CD14-positive monocyte (primary cell): ENCODE measurements around the gene STRIP1. TPM values are rescaled to one million over a fixed set of nuclear protein-coding genes. Genes with fewer than 3 reads are reported as not detected.

Source experiments
- DNase-seq, 3 donors: peaks; one replicate each; pipeline ENCODE4 v3.0.0-alpha.2; 2011 to 2022
- H2AFZ ChIP-seq: 2 replicates; pipeline ENCODE4 v1.6.0; 2012; ENCODE audit warnings: mild to moderate bottlenecking, low read depth, low read length, inconsistent platforms; ENCODE audit not compliant: insufficient read depth, poor library complexity, severe bottlenecking
- H3K27ac ChIP-seq, 2 donors: 1 replicate in 1 of 2; 2 replicates in 1 of 2; pipeline ENCODE4 v1.5.1; 2012 to 2013; ENCODE audit warnings: low read length in 2 of 2, control low read depth in 1 of 2, inconsistent platforms in 1 of 2, low read depth in 1 of 2, mild to moderate bottlenecking in 1 of 2
- H3K27me3 ChIP-seq, 2 donors: one replicate each; pipeline versions ENCODE4 v1.6.0 to v1.6.1; 2011 to 2013; ENCODE audit warnings: low read length in 2 of 2; ENCODE audit not compliant: control insufficient read depth in 2 of 2, insufficient read depth in 2 of 2
- H3K36me3 ChIP-seq, 2 donors: replicated peaks in 1 of 2; 1 replicate in 1 of 2; 2 replicates in 1 of 2; pipeline versions ENCODE4 v1.5.1 to v1.6.1; 2012 to 2013; ENCODE audit warnings: low read length in 2 of 2, control low read depth in 1 of 2, inconsistent platforms in 1 of 2, mild to moderate bottlenecking in 1 of 2; ENCODE audit not compliant: insufficient read depth in 2 of 2, control insufficient read depth in 1 of 2
- H3K4me1 ChIP-seq, 2 donors: 1 replicate in 1 of 2; 2 replicates in 1 of 2; pipeline versions ENCODE4 v1.5.1 to v1.6.1; 2012 to 2013; ENCODE audit warnings: low read length in 2 of 2, control low read depth in 1 of 2, inconsistent platforms in 1 of 2, mild to moderate bottlenecking in 1 of 2, moderate library complexity in 1 of 2; ENCODE audit not compliant: insufficient read depth in 2 of 2, control insufficient read depth in 1 of 2
- H3K4me2 ChIP-seq: replicated peaks from 2 replicates; pipeline ENCODE3; 2012; ENCODE audit warnings: low read length, moderate library complexity, mild to moderate bottlenecking; ENCODE audit not compliant: poor library complexity, severe bottlenecking; ENCODE audit errors: extremely low read depth
- H3K4me3 ChIP-seq, 3 experiments: fragments of 200-600 bp in 1 of 3; sonication (generic) in 1 of 3; replicated peaks in 1 of 3; 1 replicate in 2 of 3; 2 replicates in 1 of 3; pipeline ENCODE4 v1.5.1; 2011 to 2013; ENCODE audit warnings: low read length in 3 of 3, mild to moderate bottlenecking in 3 of 3, control low read depth in 2 of 3, low read depth in 2 of 3, inconsistent platforms in 1 of 3, moderate library complexity in 1 of 3
- H3K79me2 ChIP-seq: 2 replicates; pipeline ENCODE4 v1.6.0; 2012; ENCODE audit warnings: mild to moderate bottlenecking, control low read depth, inconsistent platforms, low read length, moderate library complexity; ENCODE audit not compliant: insufficient read depth
- H3K9ac ChIP-seq: 2 replicates; pipeline ENCODE4 v1.6.0; 2017; ENCODE audit warnings: low read length, mild to moderate bottlenecking; ENCODE audit not compliant: insufficient read depth, poor library complexity, severe bottlenecking
- H3K9me3 ChIP-seq, 2 donors: replicated peaks in 1 of 2; 1 replicate in 1 of 2; 2 replicates in 1 of 2; pipeline versions ENCODE4 v1.5.1 to v1.6.1; 2012 to 2013; ENCODE audit warnings: low read length in 2 of 2, control low read depth in 1 of 2; ENCODE audit not compliant: control insufficient read depth in 1 of 2, insufficient read depth in 1 of 2
- H4K20me1 ChIP-seq: 2 replicates; pipeline ENCODE4 v1.6.0; 2012; ENCODE audit warnings: mild to moderate bottlenecking, low read length, control low read depth, moderate library complexity; ENCODE audit not compliant: insufficient read depth
- H3K27ac Mint-ChIP-seq, 7 donors: one replicate each; pipeline ENCODE4 v1.8.0; 2020; ENCODE audit warnings: mild to moderate bottlenecking in 7 of 7, mixed read lengths in 7 of 7, moderate library complexity in 6 of 7, inconsistent platforms in 2 of 7
- H3K27me3 Mint-ChIP-seq, 3 donors: one replicate each; pipeline ENCODE4 v1.8.0; 2021 to 2022; ENCODE audit warnings: low read depth in 3 of 3, mild to moderate bottlenecking in 3 of 3, mixed read lengths in 3 of 3, moderate library complexity in 3 of 3, inconsistent platforms in 1 of 3
- H3K36me3 Mint-ChIP-seq, 2 donors: one replicate each; pipeline ENCODE4 v1.8.0; 2020; ENCODE audit warnings: mixed read lengths in 2 of 2, inconsistent platforms in 1 of 2, mild to moderate bottlenecking in 1 of 2
- H3K4me1 Mint-ChIP-seq: one replicate; pipeline ENCODE4 v1.8.0; 2020; ENCODE audit warnings: mild to moderate bottlenecking, mixed read lengths
- H3K4me3 Mint-ChIP-seq, 2 donors: one replicate each; pipeline ENCODE4 v1.8.0; 2020; ENCODE audit warnings: mild to moderate bottlenecking in 2 of 2, mixed read lengths in 2 of 2, moderate library complexity in 1 of 2
- H3K9me3 Mint-ChIP-seq, 7 donors: one replicate each; pipeline ENCODE4 v1.8.0; 2020 to 2022; ENCODE audit warnings: mixed read lengths in 7 of 7, mild to moderate bottlenecking in 6 of 7, moderate library complexity in 6 of 7, inconsistent platforms in 2 of 7
- WGBS: methylation state at CpG from one replicate; pipeline ENCODE4 v1.1.5; 2013; ENCODE audit warnings: missing lambda C conversion rate; ENCODE audit not compliant: insufficient coverage; 5-methylcytosine and 5-hydroxymethylcytosine counted together
- intact Hi-C, 2 donors: fragments of 100-400 bp; cut with micrococcal nuclease; formaldehyde crosslinking; loops; one replicate each; pipeline versions ENCODE4 v1.15.0 to v1.15.1; 2023
- polyA plus RNA-seq, 3 donors: library from polyadenylated mRNA; depleted of rRNA in 1 of 3; unstranded in 2 of 3; stranded (reverse) in 1 of 3; fragments of 300-500 nt in 2 of 3; fragments of >200 nt in 1 of 3; fragmentation: Illumina TruSeq in 2 of 3; gene quantifications; 1 replicate in 2 of 3; 2 replicates in 1 of 3; pipeline ENCODE4 v1.2.3, GENCODE V29; 2012 to 2021
- TF ChIP-seq, protein P1 (sequence below): fragments of 200-600 bp; IDR thresholded peaks from one replicate; pipeline ENCODE4 v1.8.0; 2022; ENCODE audit warnings: antibody characterized with exemption, mild to moderate bottlenecking

STRIP1 gene
- polyA plus RNA-seq, 3 donors, result 8.9 to 33.6 (median 11.0) TPM

- Histone ChIP-seq H3K36me3 (peaks cover 62 to 78% of the 10 kb centered on the region in 2 donors), H3K9ac (no peak overlapping the region), H3K4me2 (no peak overlapping the region), H3K27ac (no peak overlapping the region), H4K20me1 (peaks cover 31% of the 10 kb centered on the region), H3K79me2 (no peaks in the 10 kb centered on the region), H3K27me3 (no peaks in the 10 kb centered on the region), H3K4me3 (no peak overlapping the region), H3K9me3 (no peaks in the 10 kb centered on the region), H2AFZ (no peak overlapping the region), H3K4me1 (peaks cover 10 to 11% of the 10 kb centered on the region in 2 donors)
- Mint-ChIP-seq H3K27me3 (peaks cover 0 to 2% (median 0%) of the 10 kb centered on the region in 3 donors), H3K9me3 (no peaks in the 10 kb centered on the region), H3K4me3 (no peak overlapping the region), H3K4me1 (peaks cover 10% of the 10 kb centered on the region), H3K27ac (no peak overlapping the region), H3K36me3 (peaks cover 85 to 93% of the 10 kb centered on the region in 2 donors)
- no peak for DNase-seq
- intact Hi-C loops, result loop anchor here in 1 of 2 donors (5.0 kb wide), 1 partner anchor 51 kb away; no protein-coding TSS in a partner anchor
- TF ChIP-seq, protein P1, sequence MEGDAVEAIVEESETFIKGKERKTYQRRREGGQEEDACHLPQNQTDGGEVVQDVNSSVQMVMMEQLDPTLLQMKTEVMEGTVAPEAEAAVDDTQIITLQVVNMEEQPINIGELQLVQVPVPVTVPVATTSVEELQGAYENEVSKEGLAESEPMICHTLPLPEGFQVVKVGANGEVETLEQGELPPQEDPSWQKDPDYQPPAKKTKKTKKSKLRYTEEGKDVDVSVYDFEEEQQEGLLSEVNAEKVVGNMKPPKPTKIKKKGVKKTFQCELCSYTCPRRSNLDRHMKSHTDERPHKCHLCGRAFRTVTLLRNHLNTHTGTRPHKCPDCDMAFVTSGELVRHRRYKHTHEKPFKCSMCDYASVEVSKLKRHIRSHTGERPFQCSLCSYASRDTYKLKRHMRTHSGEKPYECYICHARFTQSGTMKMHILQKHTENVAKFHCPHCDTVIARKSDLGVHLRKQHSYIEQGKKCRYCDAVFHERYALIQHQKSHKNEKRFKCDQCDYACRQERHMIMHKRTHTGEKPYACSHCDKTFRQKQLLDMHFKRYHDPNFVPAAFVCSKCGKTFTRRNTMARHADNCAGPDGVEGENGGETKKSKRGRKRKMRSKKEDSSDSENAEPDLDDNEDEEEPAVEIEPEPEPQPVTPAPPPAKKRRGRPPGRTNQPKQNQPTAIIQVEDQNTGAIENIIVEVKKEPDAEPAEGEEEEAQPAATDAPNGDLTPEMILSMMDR, result no peak
- WGBS, result 100% methylated on average over 4 of the region's 4 CpGs
Measured at GRCh38 chr1:110056285-110056683, 21.9 kb downstream of the STRIP1 start.

DNA sequence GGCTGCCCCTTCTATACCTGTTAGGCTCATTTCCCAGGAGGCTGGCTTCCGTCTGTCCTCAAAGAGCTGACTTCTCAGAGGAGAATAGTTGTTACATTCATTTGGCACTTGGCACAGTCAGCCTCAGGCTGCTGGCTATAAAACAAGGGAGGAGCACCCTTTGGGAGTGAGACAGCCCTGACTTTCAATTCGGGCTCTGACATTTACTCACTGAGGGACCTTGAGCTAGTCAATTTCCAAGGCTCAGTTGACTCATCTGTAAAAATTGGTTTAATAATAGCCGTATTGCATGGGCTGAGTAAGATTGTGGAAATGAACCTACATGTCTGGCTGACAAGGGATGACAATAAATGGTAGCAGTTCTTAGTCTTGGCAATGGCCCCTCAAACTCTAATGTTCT, 22.4 kb downstream of the STRIP1 start:
- peaks cover 0 to 2% (median 0%) of the 10 kb centered on the region in 3 donors for H3K27me3 Mint-ChIP-seq
- H3K36me3 ChIP-seq, result peaks cover 57 to 73% of the 10 kb centered on the region in 2 donors

More for the DNA sequence above, 22.4 kb downstream of the STRIP1 start:
- H3K27me3 ChIP-seq, result no peaks in the 10 kb centered on the region
- H3K9ac ChIP-seq, result no peak overlapping the region
- H4K20me1 ChIP-seq, result peaks cover 31% of the 10 kb centered on the region
- H3K4me3 ChIP-seq, result no peak overlapping the region
- Mint-ChIP-seq H3K9me3 (no peaks in the 10 kb centered on the region), H3K4me1 (peaks cover 10% of the 10 kb centered on the region), H3K27ac (no peak overlapping the region), H3K4me3 (no peak overlapping the region), H3K36me3 (peaks cover 81 to 89% of the 10 kb centered on the region in 2 donors)
- H3K79me2 ChIP-seq, result no peaks in the 10 kb centered on the region
- intact Hi-C loops, result loop anchor here in 1 of 2 donors (5.0 kb wide), 1 partner anchor 51 kb away; no protein-coding TSS in a partner anchor
- WGBS, result 100% methylated on average over 2 of the region's 3 CpGs
- no peak overlapping the region for H2AFZ ChIP-seq
- H3K27ac ChIP-seq, result no peak overlapping the region
- peaks cover 10 to 11% of the 10 kb centered on the region in 2 donors for H3K4me1 ChIP-seq
- TF ChIP-seq, protein P1, result no peak
- H3K9me3 ChIP-seq, result no peaks in the 10 kb centered on the region
- H3K4me2 ChIP-seq, result no peak overlapping the region
- no peak for DNase-seq
